Measurements from ENCODE around the gene TLR9. TPM values are rescaled to one million over a fixed set of nuclear protein-coding genes. Genes with fewer than 3 reads are reported as not detected.

The TLR9 gene
- total and polyA plus RNA-seq, 11 donors, result 0.04 to 0.65 (median 0.22) TPM; not detected in 1

- Histone ChIP-seq H3K4me1 (peaks cover 3 to 59% (median 39%) of the 10 kb centered on the region in 12 donors), H3K36me3 (peaks cover 0 to 76% (median 55%) of the 10 kb centered on the region in 9 donors), H3K27ac (peak overlapping the region in 8 of 12 donors; percentile 81 to 97 (median 92)), H3K4me3 (peak overlapping the region in 10 of 12 donors; percentile 7 to 59 (median 40)), H3K9me3 (no peaks in the 10 kb centered on the region), H3K27me3 (no peaks in the 10 kb centered on the region)
- 71 to 88% (median 80%) methylated on average over 24 to 28 of the region's 28 CpGs for WGBS, 4 donors
- no peak for DNase-seq
- TF ChIP-seq, protein P1, sequence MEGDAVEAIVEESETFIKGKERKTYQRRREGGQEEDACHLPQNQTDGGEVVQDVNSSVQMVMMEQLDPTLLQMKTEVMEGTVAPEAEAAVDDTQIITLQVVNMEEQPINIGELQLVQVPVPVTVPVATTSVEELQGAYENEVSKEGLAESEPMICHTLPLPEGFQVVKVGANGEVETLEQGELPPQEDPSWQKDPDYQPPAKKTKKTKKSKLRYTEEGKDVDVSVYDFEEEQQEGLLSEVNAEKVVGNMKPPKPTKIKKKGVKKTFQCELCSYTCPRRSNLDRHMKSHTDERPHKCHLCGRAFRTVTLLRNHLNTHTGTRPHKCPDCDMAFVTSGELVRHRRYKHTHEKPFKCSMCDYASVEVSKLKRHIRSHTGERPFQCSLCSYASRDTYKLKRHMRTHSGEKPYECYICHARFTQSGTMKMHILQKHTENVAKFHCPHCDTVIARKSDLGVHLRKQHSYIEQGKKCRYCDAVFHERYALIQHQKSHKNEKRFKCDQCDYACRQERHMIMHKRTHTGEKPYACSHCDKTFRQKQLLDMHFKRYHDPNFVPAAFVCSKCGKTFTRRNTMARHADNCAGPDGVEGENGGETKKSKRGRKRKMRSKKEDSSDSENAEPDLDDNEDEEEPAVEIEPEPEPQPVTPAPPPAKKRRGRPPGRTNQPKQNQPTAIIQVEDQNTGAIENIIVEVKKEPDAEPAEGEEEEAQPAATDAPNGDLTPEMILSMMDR (IDR thresholded peaks at IDR 0.05), result peak in 5 of 12 donors; percentile 4 to 31 (median 15)
- TF ChIP-seq POLR2A (IDR thresholded peaks at IDR 0.05), result no peak
- ATAC-seq, result no peak
- intact Hi-C loops (cut with DNase I), result loop anchor here in 5 of 10 donors (5.0 to 10.0 kb wide), 3 partner anchors 55 to 172 kb away; partner anchors contain the start of gene GLYCTK (in 2 of the 5)
These were observed 7.0 kb upstream of the TLR9 start for GRCh38 chr3:52232279-52233107.

GRCh38 chr3:52231502-52232278 lies 6.2 kb upstream of the TLR9 start:
- DNase-seq (peak; percentile 72 to 91 (median 80)), ATAC-seq (peak in 3 of 4 donors; percentile 8 to 37 (median 37))
- H3K27ac ChIP-seq, result peak overlapping the region in 2 of 12 donors; percentile 4 to 33
- no peaks in the 10 kb centered on the region for H3K27me3 ChIP-seq
- H3K36me3 ChIP-seq, result peaks cover 0 to 78% (median 55%) of the 10 kb centered on the region in 9 donors
- H3K4me1 ChIP-seq, result peaks cover 0 to 51% (median 31%) of the 10 kb centered on the region in 12 donors
- peak overlapping the region in 6 of 12 donors; percentile 0 to 59 (median 24) for H3K4me3 ChIP-seq
- TF ChIP-seq, protein P1 (IDR thresholded peaks at IDR 0.05), result peak; percentile 80 to 92 (median 83)
- TF ChIP-seq POLR2A (IDR thresholded peaks at IDR 0.05), result no peak
- 62 to 78% (median 74%) methylated on average over 15 to 34 of the region's 34 CpGs for WGBS, 4 donors
- H3K9me3 ChIP-seq, result no peaks in the 10 kb centered on the region
- intact Hi-C loops (cut with DNase I), result loop anchor here in 7 of 10 donors (2.0 to 10.0 kb wide), 4 partner anchors 56 to 173 kb away; partner anchors contain the start of gene GLYCTK (in 2 of the 7)

- intact Hi-C loops (cut with DNase I), result loop anchor here in 7 of 10 donors (2.0 to 10.0 kb wide), 4 partner anchors 56 to 174 kb away; partner anchors contain the start of gene GLYCTK (in 2 of the 7)
- WGBS, 4 donors, result 88 to 94% (median 92%) methylated on average over 5 to 16 of the region's 16 CpGs
- Histone ChIP-seq H3K27me3 (no peaks in the 10 kb centered on the region), H3K4me3 (no peak overlapping the region), H3K9me3 (no peaks in the 10 kb centered on the region), H3K36me3 (peaks cover 0 to 78% (median 55%) of the 10 kb centered on the region in 9 donors), H3K4me1 (peaks cover 0 to 45% (median 25%) of the 10 kb centered on the region in 12 donors), H3K27ac (peak overlapping the region in 2 of 12 donors; percentile 4 to 33)
- no peak for ATAC-seq
- DNase-seq, result no peak
- TF ChIP-seq, protein P1 (IDR thresholded peaks at IDR 0.05), result no peak
- TF ChIP-seq POLR2A (IDR thresholded peaks at IDR 0.05), result no peak
These were observed 5.5 kb upstream of the TLR9 start for GRCh38 chr3:52230889-52231499.
